Tibial artery (tissue), 4 donors: ENCODE measurements around the gene PWP1.

Experiments used
- DNase-seq, 2 donors: peaks; one replicate each; pipeline ENCODE4 v3.0.0-alpha.2; 2019
- H3K27ac ChIP-seq, 2 donors: fragments of 200-600 bp; sonication (generic) in 1 of 2; 1 replicate in 1 of 2; 2 replicates in 1 of 2; pipeline ENCODE4 v1.5.1; 2018 to 2019; ENCODE audit warnings: mild to moderate bottlenecking in 1 of 2
- H3K27me3 ChIP-seq, 2 donors: fragments of 200-600 bp; sonication (generic) in 1 of 2; one replicate each; pipeline versions ENCODE4 v1.5.1 to v1.6.0; 2016 to 2019
- H3K36me3 ChIP-seq, 3 donors: fragments of 200-600 bp; sonication (generic) in 2 of 3; one replicate each; pipeline ENCODE4 v1.5.1; 2016 to 2019; ENCODE audit warnings: mild to moderate bottlenecking in 2 of 3
- H3K4me1 ChIP-seq, 4 donors: fragments of 200-600 bp; sonication (generic) in 2 of 4; 1 replicate in 3 of 4; 2 replicates in 1 of 4; pipeline ENCODE4 v1.5.1; 2016 to 2019
- H3K4me3 ChIP-seq, 2 donors: fragments of 200-600 bp; sonication (generic) in 1 of 2; 1 replicate in 1 of 2; 2 replicates in 1 of 2; pipeline ENCODE4 v1.5.1; 2018 to 2019; ENCODE audit warnings: mild to moderate bottlenecking in 2 of 2
- H3K9me3 ChIP-seq, 3 donors: fragments of 200-600 bp; sonication (generic) in 1 of 3; one replicate each; pipeline ENCODE4 v1.5.1; 2016 to 2019
- intact Hi-C: fragments of 100-400 bp; cut with DNase I; formaldehyde crosslinking; loops from one replicate; pipeline ENCODE4 v1.15.0; 2023; ENCODE audit warnings: low total_unique reads
- TF ChIP-seq, protein P1 (sequence below), 2 experiments: fragments of 200-600 bp in 1 of 2; fragments of 450-650 bp in 1 of 2; IDR thresholded peaks; one replicate each; pipeline ENCODE4 v1.5.1; 2017 to 2019; ENCODE audit warnings: antibody characterized with exemption in 2 of 2, mild to moderate bottlenecking in 1 of 2, moderate library complexity in 1 of 2

The PWP1 gene

DNA sequence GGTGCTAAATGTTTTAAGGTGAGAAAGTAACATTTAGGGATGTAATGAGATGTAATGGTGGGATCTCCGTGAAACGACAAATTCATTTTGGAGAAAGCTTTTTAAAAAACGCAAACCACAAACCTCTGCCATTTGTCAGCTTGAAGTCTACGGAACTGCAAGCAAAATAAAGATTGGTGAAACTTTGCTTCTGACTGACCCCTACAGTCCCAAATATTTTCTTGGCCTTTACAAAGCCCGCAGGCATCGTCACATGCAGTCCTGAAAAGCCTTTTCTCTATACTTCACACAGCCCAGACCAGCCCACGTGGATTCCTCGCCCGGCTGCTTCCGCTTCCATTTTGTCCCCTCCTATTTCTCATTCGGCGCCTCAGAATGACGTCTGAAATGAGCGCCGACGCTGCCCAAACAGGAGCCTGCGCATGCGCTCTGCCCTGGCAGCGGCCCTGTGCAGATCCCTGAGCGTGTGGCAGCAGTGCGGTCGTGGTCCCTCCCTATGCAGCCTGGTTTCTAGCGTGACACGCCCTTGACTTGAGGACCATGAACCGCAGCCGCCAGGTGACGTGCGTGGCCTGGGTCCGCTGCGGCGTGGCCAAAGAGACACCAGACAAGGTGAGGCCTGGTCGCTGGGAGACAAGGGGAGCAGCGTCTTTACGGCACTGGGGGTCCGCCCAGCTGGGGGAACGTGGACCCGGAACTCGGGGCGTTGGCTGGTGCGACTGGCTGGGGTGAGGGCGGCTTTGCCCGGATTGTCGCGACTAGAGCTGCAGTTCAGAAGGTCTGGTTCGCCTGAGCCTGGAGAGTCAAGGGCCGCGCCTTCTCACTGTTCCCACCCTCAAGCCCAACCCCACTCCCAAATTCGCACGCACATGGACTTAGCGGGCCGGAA lies at the start of gene PWP1:
Gene PWP1, plus strand, starts transcription at position 440 of the 889 bp plus-strand sequence. Its CDS starts 101 bp downstream, at position 541.
- Histone ChIP-seq H3K36me3 (peaks cover 18 to 27% (median 24%) of the 10 kb centered on the region in 3 donors), H3K9me3 (no peaks in the 10 kb centered on the region), H3K4me1 (peaks cover 0 to 22% (median 12%) of the 10 kb centered on the region in 4 donors), H3K27ac (peak within 1 kb of the TSS; percentile 74 to 77), H3K4me3 (peak within 1 kb of the TSS; percentile 68 to 94), H3K27me3 (peaks cover 0 to 7% of the 10 kb centered on the region in 2 donors)
- TF ChIP-seq, protein P1, sequence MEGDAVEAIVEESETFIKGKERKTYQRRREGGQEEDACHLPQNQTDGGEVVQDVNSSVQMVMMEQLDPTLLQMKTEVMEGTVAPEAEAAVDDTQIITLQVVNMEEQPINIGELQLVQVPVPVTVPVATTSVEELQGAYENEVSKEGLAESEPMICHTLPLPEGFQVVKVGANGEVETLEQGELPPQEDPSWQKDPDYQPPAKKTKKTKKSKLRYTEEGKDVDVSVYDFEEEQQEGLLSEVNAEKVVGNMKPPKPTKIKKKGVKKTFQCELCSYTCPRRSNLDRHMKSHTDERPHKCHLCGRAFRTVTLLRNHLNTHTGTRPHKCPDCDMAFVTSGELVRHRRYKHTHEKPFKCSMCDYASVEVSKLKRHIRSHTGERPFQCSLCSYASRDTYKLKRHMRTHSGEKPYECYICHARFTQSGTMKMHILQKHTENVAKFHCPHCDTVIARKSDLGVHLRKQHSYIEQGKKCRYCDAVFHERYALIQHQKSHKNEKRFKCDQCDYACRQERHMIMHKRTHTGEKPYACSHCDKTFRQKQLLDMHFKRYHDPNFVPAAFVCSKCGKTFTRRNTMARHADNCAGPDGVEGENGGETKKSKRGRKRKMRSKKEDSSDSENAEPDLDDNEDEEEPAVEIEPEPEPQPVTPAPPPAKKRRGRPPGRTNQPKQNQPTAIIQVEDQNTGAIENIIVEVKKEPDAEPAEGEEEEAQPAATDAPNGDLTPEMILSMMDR (IDR thresholded peaks at IDR 0.05) = no peak
- peak; percentile 95 for DNase-seq
- intact Hi-C loops = loop anchor here (1.0 to 10.0 kb wide), 2 partner anchors 76 to 829 kb away; partner anchors contain the start of genes FICD and PRDM4

DNA sequence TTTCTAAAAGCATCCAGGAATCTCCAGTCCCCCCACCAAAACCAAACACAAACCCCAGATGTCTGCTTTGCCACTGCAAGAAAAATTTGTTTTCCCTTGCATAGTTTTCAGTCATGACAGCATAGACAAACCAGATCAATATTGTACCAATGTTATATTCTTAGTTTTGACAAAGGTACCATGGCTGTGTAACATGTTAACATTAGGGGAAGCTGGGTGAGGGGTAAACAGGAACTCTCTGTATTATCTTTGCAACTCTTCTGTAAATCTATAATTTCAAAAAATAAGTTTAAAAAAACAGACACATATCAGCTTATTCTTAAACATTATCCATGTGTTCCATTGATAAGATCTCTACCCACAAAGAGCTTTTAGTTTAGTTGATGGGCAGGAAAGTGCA lies 44.4 kb upstream of the PWP1 start:
- intact Hi-C loops = no loop called here
- H3K4me1 ChIP-seq = no peaks in the 10 kb centered on the region
- H3K9me3 ChIP-seq = no peaks in the 10 kb centered on the region
- DNase-seq = no peak
- no peaks in the 10 kb centered on the region for H3K36me3 ChIP-seq
- H3K4me3 ChIP-seq = no peak overlapping the region
- peaks cover 0 to 5% of the 10 kb centered on the region in 2 donors for H3K27me3 ChIP-seq
- TF ChIP-seq, protein P1 (IDR thresholded peaks at IDR 0.05) = no peak
- no peak overlapping the region for H3K27ac ChIP-seq

DNA sequence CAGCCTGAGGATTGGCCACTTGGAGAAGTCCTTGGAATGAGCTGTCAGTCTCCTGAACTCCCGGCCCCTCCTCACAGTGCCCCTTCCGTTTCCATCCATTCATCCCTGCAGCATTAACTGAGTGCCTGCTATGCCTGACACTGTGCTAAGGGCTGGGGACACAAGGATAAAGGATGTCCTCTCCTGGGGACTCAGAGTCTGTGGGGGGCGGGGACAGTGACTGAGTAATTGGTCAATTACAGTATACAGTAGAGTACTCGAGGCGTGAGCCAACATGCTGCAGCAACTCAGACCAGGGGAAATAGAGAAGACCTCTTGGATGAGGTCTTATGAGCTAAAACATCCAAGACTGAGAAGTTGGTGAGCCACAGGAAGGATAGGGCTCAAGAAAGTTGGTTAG lies 43.4 kb upstream of the PWP1 start:
- TF ChIP-seq, protein P1 (IDR thresholded peaks at IDR 0.05) = no peak
- intact Hi-C loops = no loop called here

DNA sequence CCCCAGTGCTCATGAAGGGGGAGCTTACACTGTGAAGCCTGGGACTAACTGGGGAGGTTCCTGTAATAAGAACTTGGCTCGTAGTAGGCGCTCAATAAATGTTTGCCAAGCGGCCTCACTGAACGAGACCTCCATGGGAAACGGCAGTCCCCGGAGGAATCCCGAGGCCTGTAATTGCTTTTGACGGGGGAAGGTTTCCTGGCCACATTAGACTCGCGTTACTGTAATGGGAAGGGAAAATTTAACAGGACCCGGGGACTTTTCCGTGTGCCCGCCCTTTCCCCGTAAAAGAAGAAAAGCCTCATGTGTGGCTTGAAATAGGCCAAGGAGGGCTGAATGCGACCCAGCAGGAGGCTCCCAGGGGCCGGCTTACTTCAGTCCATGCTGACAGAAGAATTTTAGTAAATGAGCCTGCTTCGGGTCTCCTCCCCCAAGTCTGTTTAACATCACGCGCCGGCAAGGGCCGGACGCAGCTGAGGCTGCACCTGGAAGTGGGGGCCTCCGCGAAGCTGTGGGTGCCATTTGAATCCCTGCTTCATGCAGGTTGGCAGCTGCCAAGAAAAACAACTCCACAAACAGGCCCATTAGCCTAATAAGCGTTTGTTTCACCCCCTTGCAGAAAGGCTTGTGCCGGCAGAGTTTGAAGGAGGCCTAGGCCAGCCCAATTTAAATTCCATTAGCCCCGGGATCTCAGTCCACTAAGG lies 39.8 kb upstream of the PWP1 start:
- TF ChIP-seq, protein P1 (IDR thresholded peaks at IDR 0.05) = no peak
- Histone ChIP-seq H3K36me3 (no peaks in the 10 kb centered on the region), H3K4me3 (no peak overlapping the region), H3K27me3 (peaks cover 0 to 9% of the 10 kb centered on the region in 2 donors), H3K4me1 (no peaks in the 10 kb centered on the region), H3K9me3 (no peaks in the 10 kb centered on the region), H3K27ac (no peak overlapping the region)
- DNase-seq = no peak
- intact Hi-C loops = no loop called here

More for the DNA sequence above, 43.4 kb upstream of the PWP1 start:
- peaks cover 0 to 5% of the 10 kb centered on the region in 2 donors for H3K27me3 ChIP-seq
- H3K4me3 ChIP-seq = no peak overlapping the region
- H3K4me1 ChIP-seq = no peaks in the 10 kb centered on the region
- H3K36me3 ChIP-seq = no peaks in the 10 kb centered on the region
- DNase-seq = peak in 1 of 2 donors; percentile 15
- no peak overlapping the region for H3K27ac ChIP-seq
- no peaks in the 10 kb centered on the region for H3K9me3 ChIP-seq

DNA sequence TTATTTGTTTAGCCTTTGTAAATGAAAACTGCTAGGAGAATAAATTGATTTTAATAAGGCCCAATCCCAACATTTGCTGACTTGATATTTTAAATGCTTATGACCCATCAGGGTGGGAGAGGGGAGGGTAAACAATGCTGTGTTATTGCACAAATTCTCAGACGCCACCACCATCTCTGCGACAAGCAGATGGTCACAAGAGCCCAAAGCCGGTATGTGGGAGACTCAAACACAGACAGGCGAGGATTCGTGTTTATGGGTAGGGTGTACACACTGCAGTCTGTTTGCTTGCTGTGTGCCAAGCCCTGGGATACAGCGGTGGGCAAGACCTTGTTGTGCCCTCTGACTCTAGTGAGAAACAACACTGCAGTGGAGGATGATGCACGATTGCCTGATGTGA lies 39.2 kb upstream of the PWP1 start:
- no peak for DNase-seq
- Histone ChIP-seq H3K4me1 (no peaks in the 10 kb centered on the region), H3K27ac (no peak overlapping the region), H3K36me3 (no peaks in the 10 kb centered on the region), H3K9me3 (no peaks in the 10 kb centered on the region), H3K27me3 (peaks cover 0 to 9% of the 10 kb centered on the region in 2 donors), H3K4me3 (no peak overlapping the region)
- TF ChIP-seq, protein P1 (IDR thresholded peaks at IDR 0.05) = no peak
- intact Hi-C loops = no loop called here
